Dermis blood vessel endothelial cell (primary cell): ENCODE measurements around the gene LIN28A. TPM values are rescaled to one million over a fixed set of nuclear protein-coding genes. Genes with fewer than 3 reads are reported as not detected.

Experiments
- DNase-seq: peaks from one replicate; pipeline ENCODE4 v3.0.0; 2010
- total RNA-seq: library from RNA; depleted of rRNA; stranded (reverse); fragments of >200 nt; gene quantifications from 2 replicates; pipeline ENCODE4 v1.2.3, GENCODE V29; 2014

LIN28A gene
- total RNA-seq, 1 donor from 2014 or later: not detected

- no peak for DNase-seq
Observed at GRCh38 chr1:26388791-26389445, 21.7 kb upstream of the LIN28A start.

- DNase-seq: no peak
Observed at GRCh38 chr1:26389604-26390247, 20.9 kb upstream of the LIN28A start.

GRCh38 chr1:26391450-26391849 lies 19.2 kb upstream of the LIN28A start:
- DNase-seq: peak; percentile 63

- DNase-seq: no peak
Observed at GRCh38 chr1:26395754-26396153, 14.9 kb upstream of the LIN28A start.

GRCh38 chr1:26399034-26399433 lies 11.6 kb upstream of the LIN28A start:
- DNase-seq: no peak

GRCh38 chr1:26401891-26402290 lies 8.7 kb upstream of the LIN28A start:
- DNase-seq: no peak

- DNase-seq: no peak
Observed at GRCh38 chr1:26403656-26404055, 7.0 kb upstream of the LIN28A start.

GRCh38 chr1:26404641-26405040 lies 6.0 kb upstream of the LIN28A start:
- no peak for DNase-seq

- DNase-seq: no peak
Observed at GRCh38 chr1:26405281-26405915, 5.2 kb upstream of the LIN28A start.

- peak; percentile 85 for DNase-seq
Observed at GRCh38 chr1:26408604-26409003, 2.0 kb upstream of the LIN28A start.

GRCh38 chr1:26409191-26409807 lies 1.3 kb upstream of the LIN28A start:
- no peak for DNase-seq

- no peak for DNase-seq
Observed at GRCh38 chr1:26411624-26412074, 1.0 kb downstream of the LIN28A start.

GRCh38 chr1:26412180-26412840 lies 1.7 kb downstream of the LIN28A start:
- DNase-seq: no peak

GRCh38 chr1:26413031-26413430 lies 2.4 kb downstream of the LIN28A start:
- no peak for DNase-seq

GRCh38 chr1:26417111-26417759 lies 6.6 kb downstream of the LIN28A start:
- peak; percentile 86 for DNase-seq

- no peak for DNase-seq
Observed at GRCh38 chr1:26418865-26419349, 8.3 kb downstream of the LIN28A start.

GRCh38 chr1:26419494-26419893 lies 8.9 kb downstream of the LIN28A start:
- no peak for DNase-seq

- DNase-seq: no peak
Observed at GRCh38 chr1:26429721-26430120, 19.1 kb downstream of the LIN28A start.

GRCh38 chr1:26431979-26432695 lies 21.5 kb downstream of the LIN28A start, which contains the start of gene DHDDS:
TSS of gene DHDDS (plus strand) at chr1:26432321. CDS start at chr1:26432946, 625 bp downstream.
- peak; percentile 99 for DNase-seq

- DNase-seq: no peak
Observed at GRCh38 chr1:26432793-26433192, 22.2 kb downstream of the LIN28A start.

GRCh38 chr1:26434161-26434752 lies 23.6 kb downstream of the LIN28A start:
- no peak for DNase-seq
